Activated naive CD8-positive, alpha-beta T cell treated with anti-CD3 and anti-CD28 coated beads, Interleukin-2, amount 10 ng/mL, durations not matched to agents 7 days and 5 days (primary cell): ENCODE data around the gene C8G. TPM values are rescaled to one million over a fixed set of nuclear protein-coding genes. Genes with fewer than 3 reads are reported as not detected.

Experiments
- ATAC-seq: fragments of 150-1000 bp; cut with Tn5 transposase; one replicate; pipeline ENCODE4 v1.10.0; 2021; ENCODE audit warnings: low read depth, moderate library complexity
- POLR2A ChIA-PET: fragments of 350-600 bp; sonication (Branson Sonifier 250); formaldehyde crosslinking; loops from one replicate; lab custom pipeline; 2021; ENCODE audit warnings: antibody characterized with exemption; lab: Charles Lee
- DNase-seq: peaks from one replicate; pipeline ENCODE4 v3.0.0; 2021
- H3K27ac Mint-ChIP-seq: one replicate; pipeline ENCODE4 v1.8.0; 2022; ENCODE audit warnings: mild to moderate bottlenecking, mixed read lengths
- H3K27me3 Mint-ChIP-seq: one replicate; pipeline ENCODE4 v1.8.0; 2022; ENCODE audit warnings: mild to moderate bottlenecking, moderate library complexity, mixed read lengths
- H3K36me3 Mint-ChIP-seq: one replicate; pipeline ENCODE4 v1.8.0; 2021; ENCODE audit warnings: mild to moderate bottlenecking, mixed read lengths
- H3K4me1 Mint-ChIP-seq: one replicate; pipeline ENCODE4 v1.8.0; 2021; ENCODE audit warnings: mixed read lengths
- H3K4me3 Mint-ChIP-seq: one replicate; pipeline ENCODE4 v1.8.0; 2022; ENCODE audit warnings: mild to moderate bottlenecking, moderate library complexity, mixed read lengths
- H3K9me3 Mint-ChIP-seq: one replicate; pipeline ENCODE4 v1.8.0; 2021; ENCODE audit warnings: mixed read lengths
- total RNA-seq, 2 experiments: library from RNA; stranded (reverse); gene quantifications; one replicate each; pipeline ENCODE4 v1.2.3, GENCODE V29; 2021

Gene C8G
- total RNA-seq, 2 experiments from 2014 or later = 1.5 to 3.6 TPM

DNA sequence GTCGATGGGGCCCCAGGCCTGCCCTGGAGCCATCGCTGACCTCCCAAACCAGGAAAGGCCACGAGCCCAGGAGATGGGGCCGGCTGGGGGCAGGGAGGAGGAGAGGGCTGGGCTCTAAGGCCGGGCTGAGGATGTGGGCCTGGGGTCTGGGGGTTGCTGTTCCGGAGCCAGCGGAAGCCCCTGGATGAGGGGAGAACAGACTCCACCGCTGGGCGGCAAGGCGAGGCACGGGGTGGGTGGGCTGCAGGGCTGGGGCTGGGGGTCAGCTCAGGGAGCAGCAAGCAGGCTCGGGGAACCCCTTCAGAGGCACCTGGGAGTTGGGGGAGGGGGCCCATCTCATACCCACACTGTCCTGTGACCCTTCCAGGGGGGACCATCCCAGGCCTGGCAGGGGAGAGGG, 18.7 kb downstream of the C8G start:
- ATAC-seq (no peak), DNase-seq (no peak)
- Mint-ChIP-seq H3K9me3 (no peaks in the 10 kb centered on the region), H3K36me3 (no peaks in the 10 kb centered on the region), H3K27me3 (peaks cover 3% of the 10 kb centered on the region), H3K27ac (no peak overlapping the region), H3K4me1 (peaks cover 19% of the 10 kb centered on the region), H3K4me3 (no peak overlapping the region)
- POLR2A ChIA-PET = interaction anchor here (0.5 kb wide), 1 partner anchor 29 kb away, joined by 3 read pairs; no protein-coding TSS in a partner anchor

- Mint-ChIP-seq H3K36me3 (no peaks in the 10 kb centered on the region), H3K4me1 (peaks cover 19% of the 10 kb centered on the region), H3K4me3 (no peak overlapping the region), H3K9me3 (no peaks in the 10 kb centered on the region), H3K27me3 (peaks cover 3% of the 10 kb centered on the region), H3K27ac (no peak overlapping the region)
- ATAC-seq = no peak
- POLR2A ChIA-PET = interaction anchor here (1.4 to 2.3 kb wide), 2 partner anchors 14 kb away, joined by 3 to 8 read pairs; no protein-coding TSS in a partner anchor
- DNase-seq = no peak
These were observed 19.2 kb downstream of the C8G start for GRCh38 chr9:136964171-136964689.

DNA sequence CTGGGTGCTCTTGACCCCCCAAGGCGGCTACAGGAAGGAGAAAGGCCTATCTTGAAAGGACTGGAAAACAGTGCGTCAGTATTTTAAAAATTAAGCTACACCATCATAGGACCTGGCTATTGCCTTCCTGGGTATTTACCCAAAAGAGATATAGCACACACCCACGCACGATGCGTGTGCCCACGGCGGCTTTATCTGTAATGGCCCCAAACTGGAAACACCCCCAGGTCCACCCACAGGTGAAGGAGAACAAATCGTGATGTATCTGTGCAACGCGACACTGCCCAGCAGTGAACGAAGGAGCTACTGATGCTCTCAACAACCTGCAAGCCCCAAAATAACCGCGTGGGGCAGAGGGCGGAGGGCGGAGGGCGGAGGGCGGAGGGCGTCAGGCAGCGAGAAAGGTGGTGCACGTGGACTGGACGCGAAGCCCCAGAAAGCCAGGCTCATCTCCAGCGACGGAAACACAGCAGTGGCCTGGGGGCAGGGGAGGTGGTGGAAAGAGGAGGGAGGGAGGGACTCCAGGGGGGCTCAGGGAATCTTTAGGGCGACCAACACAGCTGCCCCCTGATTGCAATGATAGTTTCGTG, 19.9 kb downstream of the C8G start:
- peaks cover 19% of the 10 kb centered on the region for H3K4me1 Mint-ChIP-seq
- H3K4me3 Mint-ChIP-seq = no peak overlapping the region

GRCh38 chr9:136965771-136966484, 20.9 kb downstream of the C8G start:
- ATAC-seq (peak; percentile 65), DNase-seq (no peak)

More for the DNA sequence above, 19.9 kb downstream of the C8G start:
- Mint-ChIP-seq H3K9me3 (no peaks in the 10 kb centered on the region), H3K27ac (no peak overlapping the region), H3K27me3 (peaks cover 3% of the 10 kb centered on the region), H3K36me3 (no peaks in the 10 kb centered on the region)
- ATAC-seq = no peak
- no peak for DNase-seq
- POLR2A ChIA-PET = interaction anchor here (0.7 to 2.3 kb wide), 3 partner anchors 14 to 80 kb away, joined by 3 to 8 read pairs (median 4); no protein-coding TSS in a partner anchor

DNA sequence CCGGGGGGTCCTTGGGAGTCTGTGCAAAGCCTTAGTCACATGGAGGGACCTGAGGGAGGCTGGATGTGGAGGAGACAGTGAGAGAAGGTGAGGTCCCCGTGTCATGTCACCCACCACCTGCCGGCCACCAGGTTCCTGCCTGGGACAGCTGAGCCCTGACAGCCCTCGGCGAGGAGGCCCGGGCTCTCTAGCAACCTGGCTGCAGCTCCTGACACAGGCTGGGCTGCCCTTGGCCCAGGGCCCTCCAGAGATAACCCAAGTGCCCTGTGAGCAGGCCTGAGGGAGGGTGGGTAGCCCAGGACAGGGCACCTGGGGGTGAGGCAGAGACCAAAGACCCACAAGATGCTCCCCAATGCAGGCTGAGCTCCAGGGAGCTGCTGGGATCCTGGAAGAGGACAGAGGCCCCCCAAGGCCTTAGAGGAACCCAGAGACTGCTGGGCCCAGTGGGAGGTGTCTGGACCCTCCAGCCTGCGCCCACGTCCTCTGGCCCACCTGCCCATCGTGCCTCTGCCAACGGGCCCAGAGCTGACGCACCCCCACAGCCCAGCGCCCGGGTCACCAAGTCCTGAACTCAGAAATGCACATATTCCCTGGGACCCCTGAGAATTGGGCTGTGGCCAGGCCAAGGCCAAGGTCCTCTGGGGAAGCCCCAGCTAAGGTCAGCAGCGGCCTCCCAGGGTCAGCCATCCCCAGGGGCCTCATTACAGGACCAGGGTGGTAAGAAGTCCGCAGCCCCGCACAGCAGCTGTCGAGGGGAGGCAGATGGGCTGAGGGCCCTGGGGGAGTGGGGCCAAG, 23.5 kb downstream of the C8G start:
- POLR2A ChIA-PET = no interaction called here
- no peak overlapping the region for H3K27ac Mint-ChIP-seq

More at GRCh38 chr9:136965771-136966484, 20.9 kb downstream of the C8G start:
- peak overlapping the region; percentile 72 for H3K4me3 Mint-ChIP-seq
- H3K27me3 Mint-ChIP-seq = peaks cover 3% of the 10 kb centered on the region
- POLR2A ChIA-PET = interaction anchor here (0.6 to 2.3 kb wide), 5 partner anchors 13 to 159 kb away, joined by 3 to 8 read pairs (median 4); partner anchors contain the start of gene PAXX
- H3K27ac Mint-ChIP-seq = peak overlapping the region; percentile 83
- H3K4me1 Mint-ChIP-seq = peaks cover 15% of the 10 kb centered on the region
- no peaks in the 10 kb centered on the region for H3K9me3 Mint-ChIP-seq
- H3K36me3 Mint-ChIP-seq = no peaks in the 10 kb centered on the region

DNA sequence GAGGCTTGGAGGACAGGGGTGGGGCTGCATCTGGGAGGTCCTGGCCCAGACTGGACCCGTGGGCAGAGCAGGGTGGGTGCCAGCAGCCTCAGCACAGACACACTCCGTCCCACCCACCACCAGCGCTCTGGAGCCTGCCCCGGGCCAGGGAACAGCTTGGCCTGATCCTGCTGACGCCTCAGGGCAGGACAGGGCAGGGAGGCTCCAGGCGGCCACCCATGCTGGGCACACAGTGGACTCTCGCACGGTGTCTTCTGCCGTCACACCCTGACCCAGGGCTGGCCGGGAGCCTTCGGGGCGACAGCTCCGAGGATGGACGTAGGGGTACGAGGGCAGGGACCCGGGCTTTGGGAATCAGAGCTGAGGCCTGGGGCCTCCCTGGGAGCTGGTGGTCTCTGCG, 24.1 kb downstream of the C8G start:
- ATAC-seq (no peak), DNase-seq (no peak)
- peaks cover 10% of the 10 kb centered on the region for H3K4me1 Mint-ChIP-seq
- POLR2A ChIA-PET = no interaction called here
- H3K27me3 Mint-ChIP-seq = peaks cover 3% of the 10 kb centered on the region
- H3K27ac Mint-ChIP-seq = no peak overlapping the region
- no peaks in the 10 kb centered on the region for H3K9me3 Mint-ChIP-seq
- H3K4me3 Mint-ChIP-seq = no peak overlapping the region
- H3K36me3 Mint-ChIP-seq = no peaks in the 10 kb centered on the region

More for the DNA sequence above, 23.5 kb downstream of the C8G start:
- no peak for DNase-seq
- no peak overlapping the region for H3K4me3 Mint-ChIP-seq
- H3K36me3 Mint-ChIP-seq = no peaks in the 10 kb centered on the region
- H3K9me3 Mint-ChIP-seq = no peaks in the 10 kb centered on the region
- no peak for ATAC-seq
- peaks cover 3% of the 10 kb centered on the region for H3K27me3 Mint-ChIP-seq
- peaks cover 10% of the 10 kb centered on the region for H3K4me1 Mint-ChIP-seq

DNA sequence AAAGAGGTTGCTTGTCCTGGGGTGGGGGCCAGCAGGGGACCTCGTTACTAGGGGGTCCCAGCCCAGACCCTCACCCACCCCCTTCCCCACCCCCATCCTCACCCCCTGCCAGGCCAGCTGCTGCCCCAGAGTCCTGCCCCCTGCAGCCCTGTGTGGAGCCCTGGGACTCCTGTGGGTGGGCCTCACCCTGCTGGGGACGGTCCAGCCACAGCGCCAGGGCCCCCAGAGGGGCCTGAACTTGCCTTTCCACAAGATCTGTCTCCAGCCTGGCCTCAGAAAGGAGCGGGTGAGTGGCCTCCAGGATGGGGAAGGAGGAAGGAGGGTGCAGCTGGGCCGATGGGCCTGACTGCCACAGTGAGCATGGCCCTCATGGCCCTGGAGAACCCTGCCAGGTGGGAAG, 24.7 kb downstream of the C8G start:
- peaks cover 3% of the 10 kb centered on the region for H3K27me3 Mint-ChIP-seq
- H3K36me3 Mint-ChIP-seq = no peaks in the 10 kb centered on the region
- ATAC-seq (no peak), DNase-seq (no peak)
- H3K27ac Mint-ChIP-seq = no peak overlapping the region
- POLR2A ChIA-PET = no interaction called here
- no peaks in the 10 kb centered on the region for H3K9me3 Mint-ChIP-seq
- H3K4me3 Mint-ChIP-seq = no peak overlapping the region
- peaks cover 10% of the 10 kb centered on the region for H3K4me1 Mint-ChIP-seq

- no peak overlapping the region for H3K4me3 Mint-ChIP-seq
- H3K4me1 Mint-ChIP-seq = peaks cover 12% of the 10 kb centered on the region
- no peak for DNase-seq
- no peaks in the 10 kb centered on the region for H3K9me3 Mint-ChIP-seq
- H3K27me3 Mint-ChIP-seq = peaks cover 3% of the 10 kb centered on the region
- no peaks in the 10 kb centered on the region for H3K36me3 Mint-ChIP-seq
- no peak for ATAC-seq
- no peak overlapping the region for H3K27ac Mint-ChIP-seq
- POLR2A ChIA-PET = no interaction called here
These were observed 25.3 kb downstream of the C8G start for GRCh38 chr9:136970361-136970760.

GRCh38 chr9:136971746-136972145, 26.7 kb downstream of the C8G start:
- no peaks in the 10 kb centered on the region for H3K9me3 Mint-ChIP-seq
- no peak overlapping the region for H3K27ac Mint-ChIP-seq
- peaks cover 2% of the 10 kb centered on the region for H3K27me3 Mint-ChIP-seq
- no peak for ATAC-seq
- H3K4me3 Mint-ChIP-seq = no peak overlapping the region
- peaks cover 6% of the 10 kb centered on the region for H3K4me1 Mint-ChIP-seq
- no peaks in the 10 kb centered on the region for H3K36me3 Mint-ChIP-seq
- no peak for DNase-seq
- POLR2A ChIA-PET = no interaction called here

DNA sequence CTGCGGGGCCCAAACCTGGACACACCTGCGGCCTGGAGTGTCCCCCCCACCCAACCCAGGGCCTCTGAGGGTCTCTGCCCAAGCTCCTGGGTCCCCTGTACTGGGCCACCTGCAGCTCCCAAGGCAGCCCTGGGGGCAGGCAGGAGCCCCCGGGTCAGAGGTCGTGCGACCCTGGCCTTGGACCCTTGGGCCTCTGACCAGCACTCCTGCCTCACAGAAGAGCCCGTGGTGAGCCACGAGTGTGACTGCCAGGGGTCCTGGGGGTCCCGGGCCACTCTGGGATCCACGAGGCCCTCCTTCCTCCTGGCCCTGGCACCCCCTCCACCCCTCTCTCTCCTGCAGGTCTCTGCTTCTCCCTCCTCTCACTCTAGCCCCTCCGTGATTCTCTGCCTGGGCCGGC, 27.3 kb downstream of the C8G start:
- no peaks in the 10 kb centered on the region for H3K27me3 Mint-ChIP-seq
- POLR2A ChIA-PET = no interaction called here
- H3K4me3 Mint-ChIP-seq = no peak overlapping the region
- DNase-seq (no peak), ATAC-seq (no peak)
- no peaks in the 10 kb centered on the region for H3K36me3 Mint-ChIP-seq
- H3K4me1 Mint-ChIP-seq = peaks cover 6% of the 10 kb centered on the region
- H3K27ac Mint-ChIP-seq = no peak overlapping the region
- H3K9me3 Mint-ChIP-seq = no peaks in the 10 kb centered on the region

DNA sequence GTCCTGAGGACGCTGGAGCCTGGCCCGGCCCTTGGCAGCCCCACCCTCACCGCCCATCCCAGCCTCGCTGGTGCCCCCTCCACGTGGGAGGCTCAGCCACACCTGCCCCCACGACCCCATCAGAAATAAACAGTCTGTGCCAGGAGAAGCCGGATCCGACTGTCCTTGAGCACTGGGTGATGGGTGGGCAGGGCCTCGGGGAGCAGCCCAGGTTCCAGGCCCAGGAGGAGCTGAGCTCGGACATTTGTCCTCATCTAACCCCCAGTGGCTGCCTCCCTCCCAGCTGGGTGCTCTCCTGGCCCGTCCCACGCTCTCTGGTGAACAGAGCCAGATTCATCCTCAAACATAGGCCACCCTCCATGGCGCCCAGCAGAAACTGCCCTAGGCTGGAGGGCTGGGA, 27.7 kb downstream of the C8G start:
- H3K27me3 Mint-ChIP-seq = no peaks in the 10 kb centered on the region
- H3K36me3 Mint-ChIP-seq = no peaks in the 10 kb centered on the region
- no peak for DNase-seq
- peaks cover 6% of the 10 kb centered on the region for H3K4me1 Mint-ChIP-seq
- no peak for ATAC-seq
- POLR2A ChIA-PET = no interaction called here
- no peaks in the 10 kb centered on the region for H3K9me3 Mint-ChIP-seq
- no peak overlapping the region for H3K4me3 Mint-ChIP-seq
- no peak overlapping the region for H3K27ac Mint-ChIP-seq

GRCh38 chr9:136973618-136974617, 28.9 kb downstream of the C8G start:
- POLR2A ChIA-PET = interaction anchor here (0.8 to 3.7 kb wide), 4 partner anchors 18 to 88 kb away, joined by 3 to 19 read pairs (median 3); partner anchors contain the start of genes PAXX and TRAF2
- no peak overlapping the region for H3K4me3 Mint-ChIP-seq

More at GRCh38 chr9:136973618-136974617, 28.9 kb downstream of the C8G start:
- H3K27ac Mint-ChIP-seq = no peak overlapping the region
- H3K36me3 Mint-ChIP-seq = no peaks in the 10 kb centered on the region
- peaks cover 6% of the 10 kb centered on the region for H3K4me1 Mint-ChIP-seq
- ATAC-seq (no peak), DNase-seq (no peak)
- no peaks in the 10 kb centered on the region for H3K27me3 Mint-ChIP-seq
- H3K9me3 Mint-ChIP-seq = no peaks in the 10 kb centered on the region
